GM19438 (cell line): ENCODE measurements around the gene NTRK2.

Source experiments
- ATAC-seq: cut with Tn5 transposase; IDR thresholded peaks from one replicate; pipeline ENCODE4 v1.9.1; 2021; ENCODE audit warnings: low read depth; ENCODE audit not compliant: unreplicated experiment

NTRK2 gene

GRCh38 chr9:84778570-84778969 is 109.0 kb downstream of the NTRK2 start:
- ATAC-seq, result no peak

- no peak for ATAC-seq
Measured at GRCh38 chr9:84779883-84780282, 110.4 kb downstream of the NTRK2 start.

- ATAC-seq, result no peak
Measured at GRCh38 chr9:84780385-84780784, 110.9 kb downstream of the NTRK2 start.

- ATAC-seq, result no peak
Measured at GRCh38 chr9:84781458-84781857, 111.9 kb downstream of the NTRK2 start.

GRCh38 chr9:84781931-84782866 is 112.7 kb downstream of the NTRK2 start:
- no peak for ATAC-seq

- no peak for ATAC-seq
Measured at GRCh38 chr9:84785792-84786547, 116.4 kb downstream of the NTRK2 start.

- no peak for ATAC-seq
Measured at GRCh38 chr9:84788803-84789462, 119.4 kb downstream of the NTRK2 start.

- no peak for ATAC-seq
Measured at GRCh38 chr9:84789463-84789830, 119.9 kb downstream of the NTRK2 start.

- no peak for ATAC-seq
Measured at GRCh38 chr9:84791643-84792042, 122.1 kb downstream of the NTRK2 start.

- ATAC-seq, result no peak
Measured at GRCh38 chr9:84793251-84793650, 123.7 kb downstream of the NTRK2 start.

GRCh38 chr9:84794981-84795637 is 125.6 kb downstream of the NTRK2 start:
- ATAC-seq, result no peak

GRCh38 chr9:84796404-84796803 is 126.9 kb downstream of the NTRK2 start:
- ATAC-seq, result no peak

GRCh38 chr9:84799251-84799650 is 129.7 kb downstream of the NTRK2 start:
- no peak for ATAC-seq

GRCh38 chr9:84804951-84805694 is 135.6 kb downstream of the NTRK2 start:
- ATAC-seq, result no peak

GRCh38 chr9:84807431-84807830 is 137.9 kb downstream of the NTRK2 start:
- no peak for ATAC-seq

GRCh38 chr9:84807870-84808390 is 138.4 kb downstream of the NTRK2 start:
- no peak for ATAC-seq

- ATAC-seq, result no peak
Measured at GRCh38 chr9:84808416-84808815, 138.9 kb downstream of the NTRK2 start.

GRCh38 chr9:84811072-84811750 is 141.7 kb downstream of the NTRK2 start:
- no peak for ATAC-seq

- no peak for ATAC-seq
Measured at GRCh38 chr9:84811751-84812074, 142.2 kb downstream of the NTRK2 start.
